ENCODE data around the gene RNF44. TPM values are rescaled to one million over a fixed set of nuclear protein-coding genes. Genes with fewer than 3 reads are reported as not detected.

RNF44 gene
- total RNA-seq, 4 donors from 2014 or later: 1.2 to 32.6 (median 9.2) TPM

DNA sequence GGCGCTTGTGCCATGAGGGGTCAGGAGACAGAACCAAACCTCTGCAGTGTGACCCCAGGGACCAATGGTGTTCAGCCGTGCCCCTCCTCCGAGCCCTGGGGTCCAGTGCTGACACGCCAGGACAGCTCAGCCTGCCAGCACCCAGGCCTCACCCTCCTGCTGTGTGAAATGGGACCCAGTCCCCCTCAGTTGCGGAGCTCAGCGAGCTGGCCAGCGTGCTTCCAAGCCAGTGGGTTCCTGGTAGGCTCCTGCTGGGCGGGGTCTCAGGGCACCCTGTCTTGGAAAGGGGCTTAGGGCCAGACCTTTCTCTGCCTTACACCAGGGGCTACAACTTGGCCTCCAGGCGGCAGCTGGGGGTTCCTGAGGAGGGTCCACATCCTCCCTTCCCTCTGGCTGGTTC lies 4.4 kb downstream of the RNF44 start:
- peak overlapping the region; percentile 26 to 95 for H3K27ac ChIP-seq
- peaks cover 4 to 20% of the 10 kb centered on the region in 2 donors for H3K4me1 ChIP-seq
- H3K36me3 ChIP-seq: no peaks in the 10 kb centered on the region
- intact Hi-C loops (cut with DNase I; ENCODE audit: low total_unique reads): loop anchor here (5.0 kb wide), 1 partner anchor 85 kb away; the partner anchor contains the start of gene FAF2
- no peak for DNase-seq
- no peak for TF ChIP-seq POLR2A (IDR thresholded peaks at IDR 0.05)
- TF ChIP-seq, protein P1, sequence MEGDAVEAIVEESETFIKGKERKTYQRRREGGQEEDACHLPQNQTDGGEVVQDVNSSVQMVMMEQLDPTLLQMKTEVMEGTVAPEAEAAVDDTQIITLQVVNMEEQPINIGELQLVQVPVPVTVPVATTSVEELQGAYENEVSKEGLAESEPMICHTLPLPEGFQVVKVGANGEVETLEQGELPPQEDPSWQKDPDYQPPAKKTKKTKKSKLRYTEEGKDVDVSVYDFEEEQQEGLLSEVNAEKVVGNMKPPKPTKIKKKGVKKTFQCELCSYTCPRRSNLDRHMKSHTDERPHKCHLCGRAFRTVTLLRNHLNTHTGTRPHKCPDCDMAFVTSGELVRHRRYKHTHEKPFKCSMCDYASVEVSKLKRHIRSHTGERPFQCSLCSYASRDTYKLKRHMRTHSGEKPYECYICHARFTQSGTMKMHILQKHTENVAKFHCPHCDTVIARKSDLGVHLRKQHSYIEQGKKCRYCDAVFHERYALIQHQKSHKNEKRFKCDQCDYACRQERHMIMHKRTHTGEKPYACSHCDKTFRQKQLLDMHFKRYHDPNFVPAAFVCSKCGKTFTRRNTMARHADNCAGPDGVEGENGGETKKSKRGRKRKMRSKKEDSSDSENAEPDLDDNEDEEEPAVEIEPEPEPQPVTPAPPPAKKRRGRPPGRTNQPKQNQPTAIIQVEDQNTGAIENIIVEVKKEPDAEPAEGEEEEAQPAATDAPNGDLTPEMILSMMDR (IDR thresholded peaks at IDR 0.05): no peak
- H3K4me3 ChIP-seq: no peak overlapping the region
- no peaks in the 10 kb centered on the region for H3K9me3 ChIP-seq
- no peaks in the 10 kb centered on the region for H3K27me3 ChIP-seq

DNA sequence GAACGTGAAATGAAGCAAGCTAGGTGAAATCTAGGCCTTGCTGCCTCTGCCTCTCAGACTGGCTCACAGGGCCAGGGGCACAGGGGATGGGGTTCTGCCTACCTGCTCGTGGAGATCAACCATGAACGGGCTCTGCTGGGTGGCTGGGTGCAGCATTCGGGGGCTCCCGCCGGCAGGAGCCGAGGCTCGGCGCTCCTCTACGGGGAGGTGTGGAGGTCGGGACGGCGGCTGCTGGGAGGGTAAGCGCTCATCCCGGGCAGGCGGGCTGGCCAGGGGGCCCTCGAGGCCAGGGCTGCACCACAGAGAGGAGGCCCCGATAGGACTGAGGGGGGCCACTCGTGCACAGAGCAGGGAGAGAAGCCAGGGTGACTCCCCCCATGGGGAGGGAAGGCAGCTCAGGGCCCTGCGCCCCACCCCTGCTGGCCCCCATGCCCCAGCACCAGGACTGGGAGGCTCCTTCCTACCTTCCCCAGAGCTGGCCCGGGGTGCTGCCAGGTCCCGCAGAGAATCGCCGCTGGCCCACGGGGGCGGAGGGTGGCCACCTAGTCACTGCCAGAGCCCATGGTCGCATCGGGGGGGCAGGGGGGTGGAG lies 5.2 kb downstream of the RNF44 start:
- Histone ChIP-seq H3K4me1 (peaks cover 4 to 20% of the 10 kb centered on the region in 2 donors), H3K27ac (no peak overlapping the region), H3K4me3 (no peak overlapping the region), H3K9me3 (no peaks in the 10 kb centered on the region), H3K36me3 (no peaks in the 10 kb centered on the region), H3K27me3 (no peaks in the 10 kb centered on the region)
- intact Hi-C loops (cut with DNase I; ENCODE audit: low total_unique reads): loop anchor here (5.0 kb wide), 1 partner anchor 85 kb away; the partner anchor contains the start of gene FAF2
- TF ChIP-seq, protein P1 (IDR thresholded peaks at IDR 0.05): no peak
- TF ChIP-seq POLR2A (IDR thresholded peaks at IDR 0.05): no peak
- DNase-seq: no peak

- Histone ChIP-seq H3K4me3 (no peak overlapping the region), H3K9me3 (no peaks in the 10 kb centered on the region), H3K27me3 (no peaks in the 10 kb centered on the region), H3K27ac (no peak overlapping the region), H3K4me1 (peaks cover 4 to 20% of the 10 kb centered on the region in 2 donors), H3K36me3 (no peaks in the 10 kb centered on the region)
- intact Hi-C loops (cut with DNase I; ENCODE audit: low total_unique reads): loop anchor here (5.0 kb wide), 1 partner anchor 84 kb away; the partner anchor contains the start of gene FAF2
- no peak for TF ChIP-seq POLR2A (IDR thresholded peaks at IDR 0.05)
- no peak for DNase-seq
Observed at GRCh38 chr5:176530983-176531901, 6.0 kb downstream of the RNF44 start.

DNA sequence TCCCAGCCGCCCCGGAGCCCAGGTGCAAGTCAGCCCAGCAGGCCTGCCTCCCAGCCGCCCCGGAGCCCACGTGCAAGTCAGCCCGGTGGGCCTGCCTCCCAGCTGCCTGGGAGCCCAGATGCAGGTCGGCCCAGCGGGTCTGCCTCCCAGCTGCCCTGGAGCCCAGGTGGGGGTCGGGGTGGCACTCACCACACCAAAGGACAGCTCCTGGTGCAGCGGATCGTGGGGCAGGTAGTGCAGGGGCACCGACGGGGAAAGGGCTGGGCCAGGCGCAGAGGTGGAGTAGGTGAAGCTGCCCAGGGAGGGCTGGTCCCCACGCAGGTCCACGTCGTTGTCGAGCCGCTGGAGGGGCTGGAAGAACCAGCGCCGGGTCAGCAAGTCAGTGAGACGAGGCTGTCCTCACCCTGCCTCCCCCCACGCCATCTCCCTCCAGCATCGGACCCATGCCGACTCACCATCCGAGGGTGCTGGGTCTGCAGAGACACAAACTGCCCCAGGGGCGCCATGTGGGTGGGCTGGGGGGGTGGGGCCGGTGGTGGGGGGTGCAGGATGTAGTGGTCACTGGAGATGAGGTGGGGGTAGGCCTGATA lies 6.7 kb downstream of the RNF44 start:
- TF ChIP-seq, protein P1 (IDR thresholded peaks at IDR 0.05): no peak
- TF ChIP-seq POLR2A (IDR thresholded peaks at IDR 0.05): no peak

DNA sequence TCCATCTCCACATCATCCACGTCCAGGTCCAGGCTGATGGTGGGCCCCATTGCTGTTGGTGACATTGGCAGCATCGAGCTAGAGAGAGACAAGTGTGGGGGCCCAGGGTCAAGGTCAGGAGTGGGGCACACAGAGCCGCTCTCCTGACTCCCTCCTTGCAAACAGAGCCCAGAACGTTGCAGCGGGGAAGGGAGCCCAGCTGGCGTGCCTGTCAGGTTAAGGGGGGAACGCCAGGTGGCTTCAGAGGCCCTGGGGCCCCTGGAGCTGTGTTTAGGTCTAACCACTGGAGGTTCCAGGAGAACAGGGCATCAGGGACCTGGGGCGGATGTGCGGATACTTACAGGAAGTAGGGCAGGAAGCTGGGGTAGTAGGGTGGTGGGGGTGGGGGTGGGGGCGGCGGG lies 7.5 kb downstream of the RNF44 start:
- no peak overlapping the region for H3K4me3 ChIP-seq
- intact Hi-C loops (cut with DNase I; ENCODE audit: low total_unique reads): loop anchor here (5.0 kb wide), 1 partner anchor 82 kb away; the partner anchor contains the start of gene FAF2
- TF ChIP-seq, protein P1 (IDR thresholded peaks at IDR 0.05): no peak
- TF ChIP-seq POLR2A (IDR thresholded peaks at IDR 0.05): no peak
- H3K27ac ChIP-seq: no peak overlapping the region
- peaks cover 2 to 14% of the 10 kb centered on the region in 2 donors for H3K4me1 ChIP-seq
- H3K27me3 ChIP-seq: no peaks in the 10 kb centered on the region
- H3K9me3 ChIP-seq: no peaks in the 10 kb centered on the region
- no peaks in the 10 kb centered on the region for H3K36me3 ChIP-seq
- DNase-seq: no peak

More for the DNA sequence above, 6.7 kb downstream of the RNF44 start:
- intact Hi-C loops (cut with DNase I; ENCODE audit: low total_unique reads): loop anchor here (5.0 kb wide), 1 partner anchor 83 kb away; the partner anchor contains the start of gene FAF2
- DNase-seq: no peak
- Histone ChIP-seq H3K27ac (no peak overlapping the region), H3K4me3 (no peak overlapping the region), H3K36me3 (no peaks in the 10 kb centered on the region), H3K9me3 (no peaks in the 10 kb centered on the region), H3K4me1 (peaks cover 4 to 20% of the 10 kb centered on the region in 2 donors), H3K27me3 (no peaks in the 10 kb centered on the region)
